ENCODE measurements around the gene MFSD6.

MFSD6 gene

GRCh38 chr2:190435031-190435670 lies 27.0 kb downstream of the MFSD6 start:
- no peak for DNase-seq (ENCODE audit: low read depth in 4 of 4, low spot score in 1 of 4)

DNA sequence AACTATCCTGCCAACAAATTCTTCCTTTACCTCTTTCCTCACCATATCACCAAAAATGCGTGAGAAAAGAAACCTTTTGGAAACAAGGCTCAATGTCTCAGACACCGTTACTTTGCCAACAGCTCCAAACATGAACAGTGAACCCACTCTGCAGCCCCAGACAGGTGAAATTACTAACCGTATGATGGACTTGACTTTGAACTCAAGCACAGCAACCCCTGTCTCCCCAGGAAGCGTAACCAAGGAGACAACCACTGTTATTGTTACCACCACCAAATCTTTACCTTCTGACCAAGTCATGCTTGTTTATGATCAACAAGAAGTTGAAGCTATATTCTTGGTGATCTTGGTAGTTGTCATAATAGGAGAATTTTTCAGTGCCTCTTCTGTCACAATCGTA lies 28.4 kb downstream of the MFSD6 start:
- DNase-seq (ENCODE audit: low read depth in 4 of 4, low spot score in 1 of 4) = no peak

DNA sequence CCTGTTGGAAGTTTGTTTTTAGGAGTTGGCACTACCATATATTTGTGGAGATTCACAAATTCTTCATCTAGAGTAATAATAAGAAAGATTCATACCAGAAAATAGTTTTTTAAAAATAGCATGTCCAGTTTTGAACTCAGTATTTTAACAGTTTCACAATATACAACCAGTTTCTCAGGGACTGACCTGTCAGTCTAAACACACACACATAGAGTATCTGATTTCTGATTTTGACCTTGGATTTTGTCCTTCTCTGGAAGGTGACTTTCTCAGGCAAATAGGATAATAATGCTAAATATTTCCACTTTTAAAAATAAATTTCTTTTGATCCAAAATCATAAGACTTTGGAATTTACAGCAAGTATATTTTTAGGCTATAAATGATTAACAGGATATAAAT lies 32.0 kb downstream of the MFSD6 start:
- DNase-seq (ENCODE audit: low read depth in 4 of 4, low spot score in 1 of 4) = no peak

- DNase-seq (ENCODE audit: low read depth in 4 of 4, low spot score in 1 of 4) = no peak
Observed at GRCh38 chr2:190441564-190441963, 33.4 kb downstream of the MFSD6 start.

DNA sequence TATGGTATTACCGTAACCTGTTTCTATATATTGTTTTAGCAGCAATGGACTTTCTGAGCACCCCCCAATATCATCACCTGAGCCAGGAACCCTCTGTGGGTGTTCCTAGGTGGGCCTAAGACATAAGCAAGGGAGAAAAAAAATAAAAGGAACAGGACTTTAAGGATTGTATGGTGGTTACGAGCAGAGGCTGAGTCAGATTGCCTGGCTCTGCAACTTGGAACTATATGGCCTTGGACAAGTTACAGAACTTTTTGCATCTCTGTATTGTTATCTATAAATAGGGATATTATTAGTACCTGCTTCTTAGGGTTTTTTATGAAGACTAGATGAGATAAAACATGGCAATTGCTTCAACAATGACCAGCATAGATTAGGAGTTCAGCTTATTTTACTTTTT lies 34.9 kb downstream of the MFSD6 start:
- DNase-seq (ENCODE audit: low read depth in 4 of 4, low spot score in 1 of 4) = no peak

DNA sequence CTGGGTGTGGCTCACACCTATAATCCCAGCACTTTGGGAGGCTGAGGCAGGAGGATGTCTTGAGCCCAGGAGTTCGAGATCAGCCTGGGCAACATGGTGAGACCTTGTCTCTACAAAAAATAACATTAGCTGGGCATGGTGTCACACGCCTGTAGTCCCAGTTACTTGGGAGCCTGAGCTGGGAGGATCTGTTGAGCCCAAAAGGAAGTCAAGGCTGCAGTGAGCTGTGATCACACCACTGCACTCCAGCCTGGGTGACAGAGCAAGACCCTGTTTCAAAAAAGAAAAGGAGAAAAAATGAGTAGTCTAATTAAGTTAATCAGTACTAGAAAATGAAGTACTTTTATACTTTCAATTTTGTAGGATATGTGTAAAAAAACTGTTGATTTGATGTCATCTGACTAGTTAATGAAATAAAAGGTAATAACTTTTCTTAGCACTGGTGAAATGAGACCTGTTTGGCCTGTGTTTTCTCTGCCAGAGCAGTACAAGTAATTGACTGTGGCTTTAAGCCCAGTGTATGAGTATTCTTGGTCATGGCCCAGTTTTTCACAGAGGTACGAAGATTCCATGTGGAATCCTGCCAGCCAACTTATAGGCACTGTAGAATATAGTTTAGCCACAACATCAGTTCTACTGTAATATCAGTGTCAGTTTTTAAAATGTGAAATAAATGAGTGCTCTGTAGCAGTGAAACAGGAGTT lies 35.8 kb downstream of the MFSD6 start:
- no peak for DNase-seq (ENCODE audit: low read depth in 4 of 4, low spot score in 1 of 4)

- no peak for DNase-seq (ENCODE audit: low read depth in 4 of 4, low spot score in 1 of 4)
Observed at GRCh38 chr2:190444976-190445375, 36.8 kb downstream of the MFSD6 start.

- DNase-seq (ENCODE audit: low read depth in 4 of 4, low spot score in 1 of 4) = no peak
Observed at GRCh38 chr2:190446193-190446592, 38.0 kb downstream of the MFSD6 start.

DNA sequence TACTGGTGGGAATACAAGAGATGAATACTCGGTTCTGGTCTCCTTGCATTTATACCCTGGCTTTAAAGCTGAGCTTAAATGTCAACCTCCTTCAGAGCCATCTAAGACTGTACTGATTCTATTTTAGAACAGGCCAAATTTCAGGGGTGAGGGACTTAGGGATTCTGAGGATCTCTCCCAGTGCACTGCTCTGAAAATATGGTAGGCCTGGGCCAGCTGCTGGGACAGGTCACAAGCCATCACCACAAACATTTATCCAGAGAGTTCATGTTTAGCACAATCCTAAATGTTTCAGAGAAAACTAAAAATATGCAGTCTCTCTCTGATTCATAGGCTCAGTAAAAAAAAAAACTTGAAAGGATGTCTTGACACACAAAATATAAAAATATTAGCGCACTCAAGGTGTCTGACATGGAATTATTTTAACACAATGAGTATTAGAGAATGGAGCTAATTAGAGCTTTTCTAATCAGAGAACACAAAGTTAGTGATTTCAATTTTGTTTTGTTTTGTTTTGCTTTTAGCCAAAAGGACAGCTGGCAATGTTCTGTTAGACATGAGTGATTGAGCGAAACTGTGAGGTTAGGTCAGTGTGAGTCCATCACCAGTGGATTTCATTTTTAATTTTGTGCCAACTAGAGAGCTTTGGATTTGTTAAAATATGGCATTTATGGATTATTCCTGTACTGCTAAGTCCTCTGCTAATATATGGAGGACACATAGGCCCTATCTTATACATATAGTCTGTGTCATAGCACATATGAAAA lies 38.8 kb downstream of the MFSD6 start:
- no peak for DNase-seq (ENCODE audit: low read depth in 4 of 4, low spot score in 1 of 4)

DNA sequence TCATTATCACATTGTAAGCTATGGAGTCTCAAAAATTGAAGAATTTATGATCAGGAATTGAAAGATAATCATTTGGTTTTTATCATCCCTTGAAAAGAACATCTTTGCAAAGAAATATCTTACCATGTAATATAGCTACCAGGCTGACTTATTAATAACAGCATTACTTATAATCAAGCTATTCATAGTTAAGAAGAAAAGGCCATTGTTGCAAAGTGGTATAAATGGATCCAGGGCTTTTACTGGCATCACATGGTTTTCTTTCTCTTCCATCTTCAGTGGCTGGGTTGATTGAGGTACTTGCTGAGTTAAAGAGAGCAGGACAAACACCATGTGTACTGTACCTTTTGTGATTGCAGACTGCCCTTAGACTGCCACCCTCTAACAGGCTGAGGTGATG lies 39.6 kb downstream of the MFSD6 start:
- no peak for DNase-seq (ENCODE audit: low read depth in 4 of 4, low spot score in 1 of 4)

GRCh38 chr2:190449925-190450324 lies 41.8 kb downstream of the MFSD6 start:
- no peak for DNase-seq (ENCODE audit: low read depth in 4 of 4, low spot score in 1 of 4)

DNA sequence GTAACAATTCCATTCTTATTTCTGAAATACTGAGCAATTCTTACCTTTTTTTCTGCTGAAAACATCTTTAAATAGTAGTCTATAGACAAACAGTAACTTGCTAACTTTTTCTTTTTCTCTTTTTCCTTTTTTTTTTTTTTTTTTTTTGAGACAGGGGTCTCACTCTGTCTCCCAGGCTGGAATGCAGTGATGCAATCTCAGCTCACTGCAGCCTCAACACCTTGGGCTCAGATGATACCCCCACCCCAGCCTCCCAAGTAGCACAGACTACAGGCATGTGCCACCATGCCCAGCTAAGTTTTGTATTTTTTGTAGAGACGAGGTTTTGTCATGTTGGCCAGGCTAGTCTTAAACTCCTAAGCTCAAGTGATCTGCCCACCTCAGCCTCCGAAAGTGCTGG lies 42.2 kb downstream of the MFSD6 start:
- DNase-seq (ENCODE audit: low read depth in 4 of 4, low spot score in 1 of 4) = no peak

GRCh38 chr2:190451561-190452176 lies 43.5 kb downstream of the MFSD6 start:
- no peak for DNase-seq (ENCODE audit: low read depth in 4 of 4, low spot score in 1 of 4)

GRCh38 chr2:190452433-190452832 lies 44.3 kb downstream of the MFSD6 start:
- no peak for DNase-seq (ENCODE audit: low read depth in 4 of 4, low spot score in 1 of 4)

- DNase-seq (ENCODE audit: low read depth in 4 of 4, low spot score in 1 of 4) = no peak
Observed at GRCh38 chr2:190454795-190455194, 46.6 kb downstream of the MFSD6 start.

DNA sequence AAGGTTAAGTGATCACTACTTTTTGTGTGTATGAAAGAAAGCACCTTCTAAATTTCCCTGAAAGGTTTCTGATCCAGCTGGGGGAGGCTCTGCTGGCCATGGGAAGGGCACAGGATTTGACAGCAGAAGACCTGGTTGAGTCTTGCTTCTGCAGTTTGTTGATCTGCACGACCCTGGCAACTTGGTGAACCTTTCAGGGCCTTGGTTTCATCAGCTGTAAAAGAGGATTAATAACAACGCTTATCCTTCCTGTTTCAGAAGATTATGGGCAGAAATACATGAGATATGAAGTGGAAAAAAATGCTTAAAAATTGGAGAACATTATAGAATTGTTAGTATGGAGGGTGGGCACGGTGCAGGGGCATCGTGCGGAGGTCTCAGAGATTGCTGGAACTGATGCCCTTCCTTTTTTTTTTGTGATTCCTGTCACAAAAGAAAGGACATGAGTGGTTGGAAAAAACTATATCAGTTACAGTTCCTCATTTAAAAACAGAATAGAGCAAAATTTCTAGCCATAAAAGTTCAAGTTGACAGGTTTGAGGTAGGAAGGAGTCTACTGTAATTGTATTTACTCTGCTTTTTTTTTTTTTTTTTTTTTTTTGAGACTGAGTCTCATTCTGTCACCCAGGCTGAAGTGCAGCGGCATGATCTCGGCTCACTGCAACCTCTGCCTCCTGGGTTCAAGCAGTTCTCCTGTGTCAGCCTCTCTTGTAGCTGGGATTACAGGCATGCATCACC lies 47.4 kb downstream of the MFSD6 start:
- no peak for DNase-seq (ENCODE audit: low read depth in 4 of 4, low spot score in 1 of 4)

- DNase-seq (ENCODE audit: low read depth in 4 of 4, low spot score in 1 of 4) = no peak
Observed at GRCh38 chr2:190456833-190457232, 48.7 kb downstream of the MFSD6 start.

GRCh38 chr2:190457256-190457655 lies 49.1 kb downstream of the MFSD6 start:
- DNase-seq (ENCODE audit: low read depth in 4 of 4, low spot score in 1 of 4) = no peak

DNA sequence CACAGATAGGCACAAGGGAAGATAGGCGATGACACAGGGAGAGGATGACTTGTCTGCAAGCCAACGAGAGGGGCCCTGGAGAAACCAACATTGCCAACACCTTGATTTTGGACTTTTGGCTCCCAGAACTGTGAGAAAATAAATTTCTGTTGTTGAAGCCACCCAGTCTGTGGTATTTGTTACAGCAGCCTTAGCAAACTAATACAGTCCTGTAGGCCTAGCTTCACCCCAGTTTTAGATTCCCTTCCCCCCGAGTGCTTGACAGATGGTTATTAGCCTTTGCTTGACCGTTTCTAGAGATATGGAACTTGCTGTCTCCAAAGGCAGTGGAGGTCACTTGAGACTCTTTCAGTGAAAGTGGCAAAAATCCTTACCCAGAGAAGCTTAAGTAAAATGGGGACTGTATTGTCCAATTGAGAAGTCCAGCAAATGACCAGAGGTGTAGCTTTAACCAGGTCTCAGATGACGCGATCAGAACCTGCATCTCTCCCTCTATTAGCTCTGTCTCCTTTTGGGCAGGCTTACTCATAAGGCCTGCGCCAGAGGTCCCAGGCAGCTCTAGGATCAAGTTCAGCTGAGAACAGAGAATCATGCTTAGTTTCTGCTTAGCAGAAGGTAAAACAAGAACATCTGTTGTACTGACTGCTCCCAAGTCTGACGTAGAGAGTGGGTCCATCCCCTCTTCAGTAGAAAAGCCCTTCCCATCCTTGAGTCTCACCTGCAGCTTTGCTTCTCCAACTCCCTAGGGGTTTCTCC lies 50.4 kb downstream of the MFSD6 start:
- no peak for DNase-seq (ENCODE audit: low read depth in 4 of 4, low spot score in 1 of 4)

- no peak for DNase-seq (ENCODE audit: low read depth in 4 of 4, low spot score in 1 of 4)
Observed at GRCh38 chr2:190459881-190460280, 51.7 kb downstream of the MFSD6 start.
